ENCODE results near the gene FUNDC1. TPM values are rescaled to one million over a fixed set of nuclear protein-coding genes. Genes with fewer than 3 reads are reported as not detected.
A peak's percentile ranks its signal among the peaks of the same experiment; 100 is the strongest.

The FUNDC1 gene
- polyA plus RNA-seq, 4 donors, result 9.2 to 17.0 (median 13.4) TPM

DNA sequence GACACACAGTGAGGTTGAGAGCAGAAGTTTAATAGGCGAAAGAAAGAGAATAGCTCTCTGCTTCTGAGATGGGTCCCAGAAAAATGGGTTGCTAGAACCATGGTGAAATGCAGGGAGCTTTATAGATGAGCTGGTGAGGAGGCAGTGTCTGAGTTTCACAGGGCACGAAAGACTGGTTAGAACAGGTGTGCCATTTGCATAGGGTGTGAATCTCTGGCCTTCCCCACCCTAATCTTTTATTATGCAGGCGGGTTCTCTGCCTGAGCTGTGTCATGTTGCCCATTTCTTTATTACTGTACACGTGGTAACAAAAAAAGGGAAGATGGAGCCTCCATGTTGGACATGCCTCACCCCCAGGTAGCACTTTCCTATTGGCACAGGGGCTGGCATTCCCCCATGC is 39.1 kb downstream of the FUNDC1 start:
- H3K4me3 ChIP-seq (ENCODE audit: low read depth in 1 of 3, low read length in 3 of 3), result no peak overlapping the region
- no peak for FAIRE-seq
- no peaks in the 10 kb centered on the region for H3K27me3 ChIP-seq (ENCODE audit: control insufficient read depth in 3 of 3, insufficient read depth in 3 of 3, low read length in 3 of 3)
- 21 to 48% (median 21%) methylated on average over 4 of the region's 4 CpGs for WGBS, 3 donors
- H3K36me3 ChIP-seq (ENCODE audit: control insufficient read depth in 3 of 3, insufficient read depth in 2 of 3, low read depth in 1 of 3, low read length in 3 of 3), result no peaks in the 10 kb centered on the region
- no peak overlapping the region for H3K27ac ChIP-seq (ENCODE audit: low read depth in 1 of 3, low read length in 2 of 3)
- peaks cover 0 to 2% of the 10 kb centered on the region in 2 donors for H3K9me3 ChIP-seq (ENCODE audit: control insufficient read depth in 2 of 2, insufficient read depth in 1 of 2, low read depth in 1 of 2, low read length in 1 of 2)
- DNase-seq, result peak; percentile 9 to 55
- H3K4me1 ChIP-seq (ENCODE audit: control insufficient read depth in 3 of 3, insufficient read depth in 2 of 3, low read depth in 1 of 3, low read length in 2 of 3), result no peaks in the 10 kb centered on the region

DNA sequence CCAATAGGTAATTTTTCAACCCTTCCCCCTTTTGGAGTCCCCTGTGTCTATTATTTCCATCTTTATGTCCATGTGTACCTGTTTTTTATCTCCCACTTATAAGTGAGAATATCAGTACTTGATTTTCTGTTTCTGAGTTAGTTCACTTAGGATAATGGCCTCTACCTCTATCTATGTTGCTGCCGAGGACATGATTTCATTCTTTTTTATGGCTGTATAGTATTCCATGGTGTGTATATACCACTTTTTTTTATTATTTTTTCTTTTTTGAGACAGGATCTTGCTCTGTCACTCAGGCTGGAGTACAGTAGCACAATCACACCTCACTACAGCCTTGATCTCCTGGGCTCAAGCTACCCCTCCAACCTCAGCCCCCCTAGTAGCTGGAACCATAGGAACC is 47.6 kb downstream of the FUNDC1 start:
- no peaks in the 10 kb centered on the region for H3K27me3 ChIP-seq (ENCODE audit: control insufficient read depth in 3 of 3, insufficient read depth in 3 of 3, low read length in 3 of 3)
- H3K27ac ChIP-seq (ENCODE audit: low read depth in 1 of 3, low read length in 2 of 3), result no peak overlapping the region
- WGBS, 3 donors, result 94 to 100% (median 96%) methylated on average over 1 of the region's 1 CpG
- DNase-seq (no peak), FAIRE-seq (no peak)
- no peaks in the 10 kb centered on the region for H3K9me3 ChIP-seq (ENCODE audit: control insufficient read depth in 2 of 2, insufficient read depth in 1 of 2, low read depth in 1 of 2, low read length in 1 of 2)
- no peaks in the 10 kb centered on the region for H3K4me1 ChIP-seq (ENCODE audit: control insufficient read depth in 3 of 3, insufficient read depth in 2 of 3, low read depth in 1 of 3, low read length in 2 of 3)
- no peaks in the 10 kb centered on the region for H3K36me3 ChIP-seq (ENCODE audit: control insufficient read depth in 3 of 3, insufficient read depth in 2 of 3, low read depth in 1 of 3, low read length in 3 of 3)
- no peak overlapping the region for H3K4me3 ChIP-seq (ENCODE audit: low read depth in 1 of 3, low read length in 3 of 3)

DNA sequence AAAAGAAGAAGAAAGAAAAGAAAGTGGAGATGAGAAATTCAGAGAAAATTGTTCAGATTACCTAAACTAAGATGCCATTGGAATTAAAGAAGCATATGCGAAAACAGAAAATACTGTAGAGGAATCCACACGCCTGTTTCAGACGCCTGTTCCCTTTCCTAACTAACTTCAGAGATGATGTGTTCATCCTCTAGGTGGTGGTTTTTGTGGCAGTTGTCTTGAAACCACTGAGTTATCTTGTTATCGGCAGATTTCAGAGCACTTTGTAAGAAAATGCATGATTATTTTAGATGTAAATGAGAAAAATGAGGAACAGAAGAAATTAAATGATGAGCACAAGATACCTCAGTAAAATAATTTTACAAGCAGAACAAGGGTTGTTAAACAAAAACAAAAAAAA is 48.3 kb downstream of the FUNDC1 start:
- Histone ChIP-seq H3K4me1 (ENCODE audit: control insufficient read depth in 3 of 3, insufficient read depth in 2 of 3, low read depth in 1 of 3, low read length in 2 of 3) (no peaks in the 10 kb centered on the region), H3K9me3 (ENCODE audit: control insufficient read depth in 2 of 2, insufficient read depth in 1 of 2, low read depth in 1 of 2, low read length in 1 of 2) (no peaks in the 10 kb centered on the region), H3K36me3 (ENCODE audit: control insufficient read depth in 3 of 3, insufficient read depth in 2 of 3, low read depth in 1 of 3, low read length in 3 of 3) (no peaks in the 10 kb centered on the region), H3K27me3 (ENCODE audit: control insufficient read depth in 3 of 3, insufficient read depth in 3 of 3, low read length in 3 of 3) (no peaks in the 10 kb centered on the region), H3K27ac (ENCODE audit: low read depth in 1 of 3, low read length in 2 of 3) (no peak overlapping the region), H3K4me3 (ENCODE audit: low read depth in 1 of 3, low read length in 3 of 3) (no peak overlapping the region)
- FAIRE-seq (peak; percentile 10), DNase-seq (no peak)
- WGBS, 3 donors, result 62 to 77% (median 68%) methylated on average over 4 of the region's 4 CpGs

DNA sequence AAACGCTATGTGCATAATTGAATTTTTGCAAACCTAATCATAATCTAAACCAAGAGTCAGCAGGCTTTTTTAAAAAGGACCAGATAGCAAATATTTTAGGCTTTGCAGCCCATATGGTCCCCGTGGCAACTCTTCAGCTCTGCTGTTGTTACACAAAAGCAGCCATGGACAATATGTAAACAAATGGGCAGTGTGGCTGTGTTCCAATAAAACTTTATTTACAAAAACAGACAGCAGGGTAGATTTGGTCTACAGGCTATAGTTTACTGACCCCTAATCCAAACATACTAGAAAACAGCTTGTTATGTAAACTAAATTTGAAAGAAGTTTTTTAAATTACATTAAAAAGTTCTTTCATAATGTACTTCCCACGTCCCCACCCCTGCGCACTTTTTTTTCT is 53.1 kb downstream of the FUNDC1 start:
- H3K9me3 ChIP-seq (ENCODE audit: control insufficient read depth in 2 of 2, insufficient read depth in 1 of 2, low read depth in 1 of 2, low read length in 1 of 2), result no peaks in the 10 kb centered on the region
- 60 to 80% (median 70%) methylated on average over 4 of the region's 4 CpGs for WGBS, 3 donors
- no peak for FAIRE-seq
- H3K36me3 ChIP-seq (ENCODE audit: control insufficient read depth in 3 of 3, insufficient read depth in 2 of 3, low read depth in 1 of 3, low read length in 3 of 3), result no peaks in the 10 kb centered on the region
- no peak for DNase-seq
- no peak overlapping the region for H3K4me3 ChIP-seq (ENCODE audit: low read depth in 1 of 3, low read length in 3 of 3)
- H3K27ac ChIP-seq (ENCODE audit: low read depth in 1 of 3, low read length in 2 of 3), result no peak overlapping the region
- no peaks in the 10 kb centered on the region for H3K4me1 ChIP-seq (ENCODE audit: control insufficient read depth in 3 of 3, insufficient read depth in 2 of 3, low read depth in 1 of 3, low read length in 2 of 3)
- no peaks in the 10 kb centered on the region for H3K27me3 ChIP-seq (ENCODE audit: control insufficient read depth in 3 of 3, insufficient read depth in 3 of 3, low read length in 3 of 3)

DNA sequence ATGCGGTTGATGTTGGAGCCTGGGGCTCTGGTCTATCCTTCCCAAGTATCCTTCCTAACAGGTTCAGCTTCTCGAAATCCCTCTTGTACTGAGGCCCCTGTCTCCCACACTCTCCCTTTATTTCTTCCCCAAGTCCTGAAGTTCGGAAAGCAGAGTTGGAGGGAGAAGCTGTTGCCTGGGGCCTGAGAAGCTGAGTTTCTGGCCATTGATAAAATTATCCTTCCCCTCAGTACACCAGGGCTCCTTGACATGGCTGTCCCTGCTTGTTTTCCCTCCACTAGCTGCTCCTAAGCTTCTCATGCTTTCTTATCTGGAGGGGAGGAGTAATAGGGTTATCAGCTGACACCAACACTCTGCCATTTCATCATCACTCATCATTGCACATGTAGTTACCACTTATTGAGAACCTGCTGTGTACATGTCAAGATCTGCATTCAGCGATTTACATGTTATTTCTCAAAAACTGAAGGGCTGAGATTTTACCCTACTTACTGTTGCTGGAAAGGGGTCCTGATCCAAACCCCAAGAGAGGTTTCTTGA is 58.0 kb downstream of the FUNDC1 start:
- peak in 1 of 2 donors; percentile 11 for DNase-seq
- Histone ChIP-seq H3K27ac (ENCODE audit: low read depth in 1 of 3, low read length in 2 of 3) (no peak overlapping the region), H3K4me1 (ENCODE audit: control insufficient read depth in 3 of 3, insufficient read depth in 2 of 3, low read depth in 1 of 3, low read length in 2 of 3) (no peaks in the 10 kb centered on the region), H3K36me3 (ENCODE audit: control insufficient read depth in 3 of 3, insufficient read depth in 2 of 3, low read depth in 1 of 3, low read length in 3 of 3) (no peaks in the 10 kb centered on the region), H3K4me3 (ENCODE audit: low read depth in 1 of 3, low read length in 3 of 3) (no peak overlapping the region), H3K27me3 (ENCODE audit: control insufficient read depth in 3 of 3, insufficient read depth in 3 of 3, low read length in 3 of 3) (no peaks in the 10 kb centered on the region), H3K9me3 (ENCODE audit: control insufficient read depth in 2 of 2, insufficient read depth in 1 of 2, low read depth in 1 of 2, low read length in 1 of 2) (peaks cover 0 to 5% of the 10 kb centered on the region in 2 donors)
- WGBS, 3 donors, result 88 to 95% (median 92%) methylated on average over 3 to 4 of the region's 4 CpGs
- no peak for FAIRE-seq

DNA sequence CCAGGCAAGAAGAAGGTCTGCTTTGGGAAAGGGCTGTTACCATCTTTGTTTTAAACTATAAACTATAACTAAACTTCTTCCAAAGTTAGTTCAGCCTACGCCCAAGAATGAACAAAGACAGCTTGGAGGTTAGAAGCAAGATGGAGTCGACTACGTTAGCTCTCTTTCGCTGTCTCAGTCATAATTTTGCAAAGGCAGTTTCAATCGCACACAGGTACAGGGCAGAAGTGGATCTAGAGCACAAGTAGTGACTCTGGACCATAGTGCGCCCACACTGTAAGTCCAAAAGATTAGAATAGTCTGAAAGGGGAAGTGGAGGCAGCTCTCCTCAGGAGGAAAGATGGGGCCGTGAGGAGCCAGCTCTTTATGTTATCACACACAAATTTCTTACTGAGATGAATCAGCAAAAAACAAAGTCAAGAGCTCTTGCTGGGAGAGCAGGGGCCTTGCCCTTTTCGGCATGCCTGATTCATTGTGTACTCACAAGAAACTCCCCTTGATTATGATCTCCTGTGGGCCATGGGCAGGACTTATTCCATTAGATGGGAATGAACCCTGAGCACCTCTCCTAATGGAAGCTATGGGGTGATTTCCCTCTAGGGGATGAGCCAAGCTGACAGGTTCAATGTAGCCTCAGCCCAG is 58.6 kb downstream of the FUNDC1 start:
- H3K4me1 ChIP-seq (ENCODE audit: control insufficient read depth in 3 of 3, insufficient read depth in 2 of 3, low read depth in 1 of 3, low read length in 2 of 3), result no peaks in the 10 kb centered on the region
- peaks cover 0 to 5% of the 10 kb centered on the region in 2 donors for H3K9me3 ChIP-seq (ENCODE audit: control insufficient read depth in 2 of 2, insufficient read depth in 1 of 2, low read depth in 1 of 2, low read length in 1 of 2)
- no peaks in the 10 kb centered on the region for H3K27me3 ChIP-seq (ENCODE audit: control insufficient read depth in 3 of 3, insufficient read depth in 3 of 3, low read length in 3 of 3)
- DNase-seq, result no peak
- H3K36me3 ChIP-seq (ENCODE audit: control insufficient read depth in 3 of 3, insufficient read depth in 2 of 3, low read depth in 1 of 3, low read length in 3 of 3), result no peaks in the 10 kb centered on the region
- no peak overlapping the region for H3K27ac ChIP-seq (ENCODE audit: low read depth in 1 of 3, low read length in 2 of 3)
- no peak overlapping the region for H3K4me3 ChIP-seq (ENCODE audit: low read depth in 1 of 3, low read length in 3 of 3)
- no peak for FAIRE-seq
- 90 to 92% (median 91%) methylated on average over 8 of the region's 8 CpGs for WGBS, 3 donors

DNA sequence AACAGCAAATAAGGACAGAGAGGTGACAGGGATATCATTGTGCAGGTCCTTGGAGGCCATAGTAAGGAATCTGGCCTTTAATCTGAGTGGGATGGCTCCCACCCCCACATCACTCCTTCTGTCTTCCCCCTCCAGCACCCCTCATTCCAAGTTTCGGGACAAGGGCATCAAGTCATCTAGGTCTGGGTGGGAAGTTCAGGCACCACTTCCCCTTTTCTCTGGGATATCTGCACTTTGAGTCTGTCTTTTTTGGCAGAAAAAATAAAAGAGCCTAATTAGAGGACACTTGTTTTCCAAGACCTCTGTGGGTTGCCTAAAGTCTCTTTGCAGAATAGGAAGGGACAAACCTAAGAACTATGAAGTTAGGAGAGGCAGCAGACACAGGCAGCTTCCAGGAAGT is 60.1 kb downstream of the FUNDC1 start:
- FAIRE-seq (no peak), DNase-seq (no peak)
- 78 to 88% methylated on average over 1 of the region's 1 CpG; no CpG with 5 or more reads in 1 of the 3 donors for WGBS, 3 donors
- H3K4me1 ChIP-seq (ENCODE audit: control insufficient read depth in 3 of 3, insufficient read depth in 2 of 3, low read depth in 1 of 3, low read length in 2 of 3), result no peaks in the 10 kb centered on the region
- no peaks in the 10 kb centered on the region for H3K36me3 ChIP-seq (ENCODE audit: control insufficient read depth in 3 of 3, insufficient read depth in 2 of 3, low read depth in 1 of 3, low read length in 3 of 3)
- no peak overlapping the region for H3K27ac ChIP-seq (ENCODE audit: low read depth in 1 of 3, low read length in 2 of 3)
- peaks cover 0 to 5% of the 10 kb centered on the region in 2 donors for H3K9me3 ChIP-seq (ENCODE audit: control insufficient read depth in 2 of 2, insufficient read depth in 1 of 2, low read depth in 1 of 2, low read length in 1 of 2)
- no peaks in the 10 kb centered on the region for H3K27me3 ChIP-seq (ENCODE audit: control insufficient read depth in 3 of 3, insufficient read depth in 3 of 3, low read length in 3 of 3)
- H3K4me3 ChIP-seq (ENCODE audit: low read depth in 1 of 3, low read length in 3 of 3), result no peak overlapping the region

DNA sequence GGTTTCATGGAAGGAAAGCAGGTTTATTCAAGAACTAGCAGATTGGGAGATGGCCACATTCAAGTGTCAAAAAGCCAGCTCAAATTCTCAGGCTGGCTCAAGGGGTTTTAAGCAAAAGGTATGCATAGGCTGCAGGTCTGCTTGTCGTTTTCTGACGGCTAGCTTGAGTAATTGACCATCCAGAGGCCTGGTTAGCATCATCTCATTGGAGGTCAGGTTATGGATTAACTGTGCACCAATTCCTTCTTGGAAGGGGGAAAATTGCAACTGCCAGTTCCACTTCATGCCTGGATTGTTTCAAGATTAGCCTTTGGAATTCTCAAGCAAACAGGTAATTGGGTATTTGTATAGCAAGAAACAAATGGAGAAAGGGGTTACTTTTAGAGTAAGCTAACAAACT is 62.1 kb downstream of the FUNDC1 start:
- Histone ChIP-seq H3K9me3 (ENCODE audit: control insufficient read depth in 2 of 2, insufficient read depth in 1 of 2, low read depth in 1 of 2, low read length in 1 of 2) (peaks cover 0 to 5% of the 10 kb centered on the region in 2 donors), H3K36me3 (ENCODE audit: control insufficient read depth in 3 of 3, insufficient read depth in 2 of 3, low read depth in 1 of 3, low read length in 3 of 3) (no peaks in the 10 kb centered on the region), H3K27me3 (ENCODE audit: control insufficient read depth in 3 of 3, insufficient read depth in 3 of 3, low read length in 3 of 3) (no peaks in the 10 kb centered on the region), H3K4me3 (ENCODE audit: low read depth in 1 of 3, low read length in 3 of 3) (no peak overlapping the region), H3K27ac (ENCODE audit: low read depth in 1 of 3, low read length in 2 of 3) (no peak overlapping the region), H3K4me1 (ENCODE audit: control insufficient read depth in 3 of 3, insufficient read depth in 2 of 3, low read depth in 1 of 3, low read length in 2 of 3) (no peaks in the 10 kb centered on the region)
- WGBS, 3 donors, result 62 to 80% (median 68%) methylated on average over 2 of the region's 2 CpGs
- FAIRE-seq (no peak), DNase-seq (no peak)

DNA sequence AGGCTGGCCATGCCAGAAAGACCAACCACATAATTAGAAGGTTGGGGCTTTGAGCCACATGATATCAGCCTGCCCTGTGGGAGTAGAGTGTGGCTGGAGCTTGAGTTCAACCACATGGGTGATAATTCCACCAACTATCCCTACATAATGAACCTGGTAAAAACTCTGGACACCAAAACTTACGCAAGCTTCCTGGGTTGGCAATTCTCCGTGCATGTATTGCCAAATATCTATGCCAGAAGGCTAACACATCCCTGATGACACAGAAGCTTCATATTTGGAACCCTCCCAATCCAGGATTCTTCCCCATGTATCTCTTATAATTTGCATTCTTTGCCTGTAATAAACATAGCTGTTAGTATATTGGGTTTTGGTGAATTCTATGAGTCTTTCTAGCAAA is 68.2 kb downstream of the FUNDC1 start:
- FAIRE-seq (no peak), DNase-seq (no peak)
- Histone ChIP-seq H3K9me3 (ENCODE audit: control insufficient read depth in 2 of 2, insufficient read depth in 1 of 2, low read depth in 1 of 2, low read length in 1 of 2) (no peaks in the 10 kb centered on the region), H3K27ac (ENCODE audit: low read depth in 1 of 3, low read length in 2 of 3) (no peak overlapping the region), H3K27me3 (ENCODE audit: control insufficient read depth in 3 of 3, insufficient read depth in 3 of 3, low read length in 3 of 3) (no peaks in the 10 kb centered on the region), H3K4me1 (ENCODE audit: control insufficient read depth in 3 of 3, insufficient read depth in 2 of 3, low read depth in 1 of 3, low read length in 2 of 3) (no peaks in the 10 kb centered on the region), H3K36me3 (ENCODE audit: control insufficient read depth in 3 of 3, insufficient read depth in 2 of 3, low read depth in 1 of 3, low read length in 3 of 3) (no peaks in the 10 kb centered on the region), H3K4me3 (ENCODE audit: low read depth in 1 of 3, low read length in 3 of 3) (no peak overlapping the region)
- WGBS, 3 donors, result 81 to 96% (median 83%) methylated on average over 2 of the region's 2 CpGs

All from small intestine (tissue), 7 donors.